A549 (cell line): Measurements from ENCODE around the gene PCDHA7. TPM values are rescaled to one million over a fixed set of nuclear protein-coding genes. Genes with fewer than 3 reads are reported as not detected.
"Not testable (repeated sequence)": the region's sequence is repeated elsewhere in the genome, so short reads cannot be mapped to it uniquely, and the experiment has no call there.

Experiments used
- ATAC-seq, 2 experiments: fragments of 200-7000 bp in 1 of 2; fragments of >200 bp in 1 of 2; cut with Nextera tagmentation in 1 of 2; cut with Tn5 transposase in 1 of 2; 3 replicates each; pipeline versions ENCODE4 v1.8.0 to v1.9.1; 2018 to 2020; ENCODE audit warnings: mild to moderate bottlenecking in 1 of 2, moderate library complexity in 1 of 2
- CTCF ChIA-PET: fragments of 300-600 bp; sonication (Branson Sonifier 250); formaldehyde crosslinking; extraction: SDS; loops from one replicate; lab custom pipeline; 2021; ENCODE audit warnings: antibody characterized with exemption, inconsistent platforms; lab: Yijun Ruan, JAX
- POLR2A ChIA-PET: fragments of 350-600 bp; formaldehyde crosslinking; extraction: SDS; loops from one replicate; lab custom pipeline; 2021; ENCODE audit warnings: antibody characterized with exemption, inconsistent platforms; lab: Yijun Ruan, JAX
- DNase-seq, 2 experiments: peaks; one replicate each; pipeline versions ENCODE4 v3.0.0 to v3.0.0-alpha.2; 2011 to 2016; ENCODE audit warnings: low read depth in 1 of 2, low spot score in 1 of 2
- FAIRE-seq: peaks from 2 replicates; lab custom pipeline; 2011; peaks lifted over from hg19 to GRCh38; lab: Jason Lieb, UNC
- H3K27ac ChIP-seq, 2 experiments: fragments of >200 bp; sonication (Bioruptor Twin); formaldehyde crosslinking; 3 replicates each; pipeline ENCODE4 v1.5.1; 2016 to 2017
- H3K4me1 ChIP-seq: fragments of >200 bp; sonication (Bioruptor Twin); formaldehyde crosslinking; 3 replicates; pipeline ENCODE4 v1.6.1; 2016
- H3K4me2 ChIP-seq: fragments of >200 bp; sonication (Bioruptor Twin); formaldehyde crosslinking; 3 replicates; pipeline ENCODE4 v1.6.1; 2016
- H3K4me3 ChIP-seq: fragments of >200 bp; sonication (Bioruptor Twin); formaldehyde crosslinking; 3 replicates; pipeline ENCODE4 v1.5.1; 2016
- H3K9me3 ChIP-seq: fragments of >200 bp; sonication (Bioruptor Twin); formaldehyde crosslinking; 3 replicates; pipeline ENCODE4 v1.6.1; 2016
- BCL3 ChIP-seq: fragments of >200 bp; sonication (Bioruptor Twin); formaldehyde crosslinking; IDR thresholded peaks from 3 replicates; pipeline ENCODE4 v1.6.1; 2016
- CBX8 ChIP-seq: fragments of 200-600 bp; sonication (generic); IDR thresholded peaks from 2 replicates; pipeline ENCODE4 v1.6.1; 2016
- CTCF ChIP-seq: fragments of >200 bp; sonication (Bioruptor Twin); formaldehyde crosslinking; IDR thresholded peaks from 3 replicates; pipeline ENCODE4 v1.5.1; 2016
- FOSL2 ChIP-seq, 2 experiments: fragments of 450-650 bp in 1 of 2; fragments of >200 bp in 1 of 2; sonication (Bioruptor Twin) in 1 of 2; formaldehyde crosslinking; IDR thresholded peaks; 2 replicates each; pipeline versions ENCODE4 v1.5.0 to v1.6.1; 2016 to 2020; ENCODE audit warnings: mild to moderate bottlenecking in 1 of 2, moderate library complexity in 1 of 2
- HES2 ChIP-seq: fragments of >200 bp; sonication (Bioruptor Twin); formaldehyde crosslinking; IDR thresholded peaks from 2 replicates; pipeline ENCODE4 v1.6.1; 2016
- KDM1A ChIP-seq: fragments of 200-600 bp; sonication (generic); IDR thresholded peaks from 2 replicates; pipeline ENCODE4 v1.6.1; 2016; ENCODE audit warnings: low read depth, mild to moderate bottlenecking
- MAFK ChIP-seq: fragments of 450-650 bp; IDR thresholded peaks from 2 replicates; pipeline ENCODE4 v1.6.1; 2014; ENCODE audit not compliant: partially characterized antibody
- MAX ChIP-seq: IDR thresholded peaks from 2 replicates; pipeline ENCODE4 v1.6.1; 2012
- MYC ChIP-seq: IDR thresholded peaks from 2 replicates; pipeline ENCODE4 v1.6.1; 2012; ENCODE audit warnings: mild to moderate bottlenecking, inconsistent platforms, low read length, improper control_type of control experiment, borderline replicate concordance
- PBX3 ChIP-seq: IDR thresholded peaks from 2 replicates; pipeline ENCODE4 v1.6.1; 2012
- PHF8 ChIP-seq: fragments of 200-600 bp; sonication (generic); IDR thresholded peaks from 2 replicates; pipeline ENCODE4 v1.6.1; 2016; ENCODE audit warnings: low read depth, mild to moderate bottlenecking, antibody characterized with exemption, moderate library complexity, borderline replicate concordance
- POLR2A ChIP-seq: IDR thresholded peaks from 2 replicates; pipeline ENCODE4 v1.6.1; 2012; ENCODE audit warnings: mild to moderate bottlenecking, low read length
- RAD21 ChIP-seq, 2 experiments: fragments of >200 bp in 1 of 2; sonication (Bioruptor Twin) in 1 of 2; formaldehyde crosslinking in 1 of 2; IDR thresholded peaks in 1 of 2; conservative IDR thresholded peaks in 1 of 2; 2 replicates in 1 of 2; 3 replicates in 1 of 2; pipeline ENCODE4 v1.6.1; 2012 to 2018; ENCODE audit warnings: inconsistent platforms in 1 of 2
- RCOR1 ChIP-seq: fragments of 150-350 bp; IDR thresholded peaks from 2 replicates; pipeline ENCODE4 v1.6.1; 2014; ENCODE audit warnings: antibody characterized with exemption, low read length, low read depth
- RFX5 ChIP-seq: fragments of 450-650 bp; IDR thresholded peaks from 2 replicates; pipeline ENCODE4 v1.7.1; 2014; ENCODE audit warnings: antibody characterized with exemption, mild to moderate bottlenecking, moderate library complexity
- SREBF2 ChIP-seq: fragments of 450-650 bp; IDR thresholded peaks from 2 replicates; pipeline ENCODE4 v1.6.1; 2014; ENCODE audit warnings: mild to moderate bottlenecking, moderate library complexity
- ZFP36 ChIP-seq: fragments of 450-650 bp; IDR thresholded peaks from 2 replicates; pipeline ENCODE4 v1.6.1; 2014; ENCODE audit warnings: borderline replicate concordance; ENCODE audit not compliant: partially characterized antibody
- ZNF302 ChIP-seq: fragments of 250-450 bp; sonication (Bioruptor Pico); IDR thresholded peaks from 2 replicates; pipeline ENCODE4 v1.9.0; 2021; ENCODE audit warnings: inconsistent platforms, mild to moderate bottlenecking, moderate library complexity
- WGBS: methylation state at CpG from one replicate; pipeline ENCODE4 v1.1.6; 2017; ENCODE audit errors: missing lambda C conversion rate; 5-methylcytosine and 5-hydroxymethylcytosine counted together
- polyA plus RNA-seq, 4 experiments: library from polyadenylated mRNA; depleted of rRNA in 3 of 4; stranded (reverse); fragments of >200 nt; fragmentation: RNase III in 1 of 4; extraction: RNeasy Plus Mini Kit Qiagen cat#74134 plus additional on column Dnase treatment in 1 of 4; gene quantifications; 2 replicates in 3 of 4; 3 replicates in 1 of 4; pipeline ENCODE4 v1.2.3, GENCODE V29; 2011 to 2017

PCDHA7 gene
- polyA plus RNA-seq, 2 of the 4 experiments (the other 2 are of a cell fraction), result 0.14 to 0.23 TPM

GRCh38 chr5:140801494-140801841 lies 32.6 kb upstream of the PCDHA7 start:
- CTCF ChIA-PET, result interaction anchor here (0.6 to 3.1 kb wide), 13 partner anchors 14 to 268 kb away, joined by 3 to 16 read pairs (median 4); partner anchors contain the start of genes PCDHA12 and PCDHA5
- H3K4me2 ChIP-seq, result peak overlapping the region; percentile 66
- 31% methylated on average over 16 of the region's 16 CpGs for WGBS
- FAIRE-seq (no peak), DNase-seq (peak; percentile 29 to 57), ATAC-seq (peak; percentile 56 to 83; a peak in 3 of 6 replicates)
- no peaks in the 10 kb centered on the region for H3K4me1 ChIP-seq
- H3K4me3 ChIP-seq, result peak overlapping the region; percentile 49
- POLR2A ChIA-PET, result no interaction called here
- peak overlapping the region; percentile 29 to 74; a peak in 5 of 6 replicates for H3K27ac ChIP-seq
- H3K9me3 ChIP-seq, result peaks cover 32% of the 10 kb centered on the region
- TF ChIP-seq RCOR1, result no peak
- TF ChIP-seq CTCF, result peak; percentile 31; the same call in 1 of the 3 replicates
- TF ChIP-seq, all 56 proteins: peak for 1

GRCh38 chr5:140802381-140802780 lies 31.7 kb upstream of the PCDHA7 start:
- H3K4me3 ChIP-seq, H3K27ac ChIP-seq, FAIRE-seq, H3K4me2 ChIP-seq, H3K4me1 ChIP-seq, ATAC-seq, POLR2A ChIA-PET, DNase-seq: not testable (repeated sequence)
- peaks cover 29% of the 10 kb centered on the region for H3K9me3 ChIP-seq
- WGBS, result 82% methylated on average over 45 of the region's 45 CpGs
- CTCF ChIA-PET, result interaction anchor here (1.0 to 3.1 kb wide), 9 partner anchors 13 to 267 kb away, joined by 3 to 16 read pairs (median 4); partner anchors contain the start of genes PCDHA12 and PCDHA5

- peaks cover 26% of the 10 kb centered on the region for H3K9me3 ChIP-seq
- no peak overlapping the region for H3K4me3 ChIP-seq
- FAIRE-seq, result no peak
- no peak overlapping the region for H3K27ac ChIP-seq
- ATAC-seq, result no peak
- WGBS, result 85% methylated on average over 50 of the region's 53 CpGs
- POLR2A ChIA-PET, result no interaction called here
- no peaks in the 10 kb centered on the region for H3K4me1 ChIP-seq
- CTCF ChIA-PET, result interaction anchor here (1.0 to 3.1 kb wide), 8 partner anchors 12 to 266 kb away, joined by 3 to 16 read pairs (median 4); partner anchors contain the start of genes PCDHA12 and PCDHA5
- H3K4me2 ChIP-seq, result no peak overlapping the region
- TF ChIP-seq HES2 (no peak), POLR2A (no peak), RAD21 (conservative IDR thresholded peaks at IDR 0.05 in 1 of 2, IDR thresholded peaks at IDR 0.05 in 1 of 2) (no peak), RFX5 (no peak), ZFP36 (no peak), MAFK (no peak)
- no peak for DNase-seq
Measured at GRCh38 chr5:140802781-140803271, 31.2 kb upstream of the PCDHA7 start.

- ATAC-seq (peak; percentile 97 to 98), DNase-seq (peak; percentile 24 to 74), FAIRE-seq (peak; percentile 74)
- ChIA-PET CTCF (interaction anchor here (0.7 to 6.5 kb wide), 25 partner anchors 9 to 358 kb away, joined by 3 to 74 read pairs (median 5); partner anchors contain the start of genes PCDHA1, PCDHA11, PCDHA12 and PCDHA5), POLR2A (no interaction called here)
- 35% methylated on average over 38 of the region's 47 CpGs for WGBS
- H3K4me1 ChIP-seq, result no peaks in the 10 kb centered on the region
- H3K9me3 ChIP-seq, result peaks cover 3% of the 10 kb centered on the region; the same call in 1 of the 3 replicates
- H3K4me3 ChIP-seq, result peak within 1 kb of the TSS; percentile 60
- H3K27ac ChIP-seq, result peak within 1 kb of the TSS; percentile 66 to 80
- H3K4me2 ChIP-seq, result peak within 1 kb of the TSS; percentile 60
- TF ChIP-seq FOSL2 (IDR thresholded peaks at IDR 0.05) (no peak), FOSL2 (CRISPR knock-in tag; IDR thresholded peaks at IDR 0.05) (no peak), SREBF2 (no peak), PBX3 (no peak), CTCF (peak; percentile 66), KDM1A (no peak), ZNF302 (CRISPR knock-in tag) (no peak), CBX8 (no peak), BCL3 (no peak), RAD21 (conservative IDR thresholded peaks at IDR 0.05 in 1 of 2, IDR thresholded peaks at IDR 0.05 in 1 of 2) (peak; percentile 67 to 70), RCOR1 (no peak), MAX (no peak), PHF8 (peak; percentile 31; the same call in 1 of the 2 replicates), POLR2A (no peak), MYC (no peak)
Measured at GRCh38 chr5:140806834-140807775, 27.0 kb upstream of the PCDHA7 start, which contains the start of gene PCDHA4. Gene PCDHA4, plus strand, starts transcription at chr5:140807068.
